Upper lobe of right lung (tissue), 1 donor: ENCODE measurements around the gene ELP1. TPM values are rescaled to one million over a fixed set of nuclear protein-coding genes. Genes with fewer than 3 reads are reported as not detected.
"Not testable (repeated sequence)": the region's sequence is repeated elsewhere in the genome, so short reads cannot be mapped to it uniquely, and the experiment has no call there.

Experiments used
- ATAC-seq: fragments of 200-7000 bp; cut with Tn5 transposase; one replicate; pipeline ENCODE4 v1.9.1; 2020; ENCODE audit warnings: mild to moderate bottlenecking, moderate library complexity
- DNase-seq: peaks from one replicate; pipeline ENCODE4 v3.0.0-alpha.2; 2020
- H3K27ac ChIP-seq: fragments of 200-600 bp; one replicate; pipeline ENCODE4 v1.8.0; 2022
- H3K27me3 ChIP-seq: fragments of 200-600 bp; one replicate; pipeline ENCODE4 v1.8.0; 2022; ENCODE audit warnings: mild to moderate bottlenecking
- H3K36me3 ChIP-seq: fragments of 200-600 bp; one replicate; pipeline ENCODE4 v1.8.0; 2022
- H3K4me1 ChIP-seq: fragments of 200-600 bp; one replicate; pipeline ENCODE4 v1.8.0; 2022
- H3K4me3 ChIP-seq: fragments of 200-600 bp; one replicate; pipeline ENCODE4 v1.8.0; 2022; ENCODE audit warnings: mild to moderate bottlenecking
- H3K9me3 ChIP-seq: fragments of 200-600 bp; one replicate; pipeline ENCODE4 v1.8.0; 2022
- CTCF ChIP-seq: fragments of 200-600 bp; IDR thresholded peaks from one replicate; pipeline ENCODE4 v1.8.0; 2022; ENCODE audit warnings: antibody characterized with exemption
- intact Hi-C: fragments of 100-400 bp; cut with DNase I; formaldehyde crosslinking; loops from one replicate; pipeline ENCODE4 v1.11.0; 2022
- total RNA-seq: library from RNA; stranded (reverse); fragmentation: NEBNext Ultra II Directional; extraction: Animal tissue kit (Norgen Biotek cat#: 25700); gene quantifications from one replicate; pipeline ENCODE4 v1.2.1, GENCODE V29; 2021
- donor health status: DM: no; HTN: yes; CAD: no; lungs with severe emphysema.

Gene ELP1
- total RNA-seq, 1 donor from 2014 or later, result 18.3 TPM

GRCh38 chr9:108900176-108900575 lies 33.7 kb downstream of the ELP1 start:
- intact Hi-C loops, result no loop called here
- no peak for TF ChIP-seq CTCF
- Histone ChIP-seq H3K9me3 (no peaks in the 10 kb centered on the region), H3K4me3 (no peak overlapping the region), H3K27me3 (no peaks in the 10 kb centered on the region), H3K36me3 (peaks cover 97% of the 10 kb centered on the region), H3K4me1 (no peaks in the 10 kb centered on the region), H3K27ac (no peak overlapping the region)
- ATAC-seq, result no peak
- no peak for DNase-seq

- H3K27ac ChIP-seq, H3K4me3 ChIP-seq, DNase-seq, intact Hi-C loops, H3K27me3 ChIP-seq, H3K9me3 ChIP-seq, ATAC-seq, H3K4me1 ChIP-seq: not testable (repeated sequence)
- H3K36me3 ChIP-seq, result peaks cover 96% of the 10 kb centered on the region
Measured at GRCh38 chr9:108899023-108899695, 34.8 kb downstream of the ELP1 start.

GRCh38 chr9:108897324-108898096 lies 36.4 kb downstream of the ELP1 start:
- Histone ChIP-seq H3K9me3 (no peaks in the 10 kb centered on the region), H3K4me3 (no peak overlapping the region), H3K27me3 (no peaks in the 10 kb centered on the region), H3K4me1 (no peaks in the 10 kb centered on the region), H3K27ac (no peak overlapping the region), H3K36me3 (peaks cover 96% of the 10 kb centered on the region)
- intact Hi-C loops, result no loop called here
- DNase-seq (no peak), ATAC-seq (no peak)
- no peak for TF ChIP-seq CTCF

- Histone ChIP-seq H3K36me3 (peaks cover 99% of the 10 kb centered on the region), H3K9me3 (no peaks in the 10 kb centered on the region)
- no peak for ATAC-seq
Measured at GRCh38 chr9:108894225-108894997, 39.5 kb downstream of the ELP1 start.

DNA sequence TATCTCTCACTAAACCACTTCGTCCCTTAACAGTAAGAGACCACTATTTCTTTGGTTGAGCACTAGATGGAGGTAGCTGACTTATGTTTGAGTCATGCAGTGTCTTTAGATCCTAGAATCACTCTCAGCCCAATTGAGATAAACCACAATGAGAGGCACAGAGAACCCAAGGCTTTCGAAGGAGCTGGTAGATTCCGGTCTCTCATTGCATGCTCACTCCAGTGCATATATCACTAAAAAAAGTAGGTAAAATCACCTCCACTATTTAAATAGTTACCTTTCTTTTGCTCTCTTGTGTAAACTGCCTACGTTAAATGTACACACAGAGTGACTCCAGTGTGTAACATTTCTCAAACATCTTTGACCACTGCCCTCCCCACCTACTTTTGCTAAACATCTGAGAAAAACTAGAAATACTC lies 44.3 kb downstream of the ELP1 start:
- peaks cover 73% of the 10 kb centered on the region for H3K36me3 ChIP-seq
- H3K27me3 ChIP-seq, result no peaks in the 10 kb centered on the region
- intact Hi-C loops, result no loop called here
- no peaks in the 10 kb centered on the region for H3K9me3 ChIP-seq
- no peak for TF ChIP-seq CTCF
- no peaks in the 10 kb centered on the region for H3K4me1 ChIP-seq
- no peak for DNase-seq
- no peak overlapping the region for H3K4me3 ChIP-seq
- ATAC-seq, result no peak
- H3K27ac ChIP-seq, result no peak overlapping the region

More at GRCh38 chr9:108894225-108894997, 39.5 kb downstream of the ELP1 start:
- DNase-seq, result no peak
- Histone ChIP-seq H3K4me3 (no peak overlapping the region), H3K27me3 (no peaks in the 10 kb centered on the region), H3K27ac (no peak overlapping the region), H3K4me1 (no peaks in the 10 kb centered on the region)
- no peak for TF ChIP-seq CTCF
- intact Hi-C loops, result no loop called here

- H3K9me3 ChIP-seq, ATAC-seq, DNase-seq, H3K4me3 ChIP-seq, H3K27me3 ChIP-seq, intact Hi-C loops, H3K27ac ChIP-seq, H3K4me1 ChIP-seq: not testable (repeated sequence)
- H3K36me3 ChIP-seq, result peaks cover 56% of the 10 kb centered on the region
Measured at GRCh38 chr9:108886594-108887271, 47.2 kb downstream of the ELP1 start.
